ENCODE data around the gene GPR183.

- TF ChIP-seq CTCF (IDR thresholded peaks at IDR 0.05) (no peak), POLR2A (IDR thresholded peaks at IDR 0.05) (no peak), POLR2AphosphoS5 (IDR thresholded peaks at IDR 0.05; ENCODE audit: insufficient read depth in 1 of 2, low read depth in 1 of 2) (no peak)
These were observed 29.0 kb downstream of the GPR183 start for GRCh38 chr13:99278200-99278599.

Measured in vagina (tissue), 2 donors.